ENCODE results near the gene PLAAT3.

DNA sequence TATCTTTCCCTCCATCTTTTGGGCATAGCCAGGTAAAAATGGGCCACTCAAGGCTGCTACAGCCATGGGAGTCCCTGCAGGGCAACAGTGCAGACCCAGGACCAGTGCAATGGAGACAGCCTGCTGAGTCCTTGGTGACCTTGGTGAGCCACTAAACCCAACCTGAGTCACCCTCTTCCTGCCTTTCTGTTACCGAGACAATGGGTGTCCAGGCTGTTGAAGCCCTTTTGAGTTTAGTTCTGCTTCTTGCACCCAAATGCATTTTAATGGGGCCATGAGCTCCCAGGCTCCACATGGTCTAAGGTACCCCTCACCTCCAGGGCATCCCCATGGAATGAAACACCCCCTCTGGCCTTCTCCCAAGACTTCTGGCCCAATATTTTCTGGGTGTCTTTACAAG, 78.5 kb downstream of the PLAAT3 start:
- TF ChIP-seq, protein P1, sequence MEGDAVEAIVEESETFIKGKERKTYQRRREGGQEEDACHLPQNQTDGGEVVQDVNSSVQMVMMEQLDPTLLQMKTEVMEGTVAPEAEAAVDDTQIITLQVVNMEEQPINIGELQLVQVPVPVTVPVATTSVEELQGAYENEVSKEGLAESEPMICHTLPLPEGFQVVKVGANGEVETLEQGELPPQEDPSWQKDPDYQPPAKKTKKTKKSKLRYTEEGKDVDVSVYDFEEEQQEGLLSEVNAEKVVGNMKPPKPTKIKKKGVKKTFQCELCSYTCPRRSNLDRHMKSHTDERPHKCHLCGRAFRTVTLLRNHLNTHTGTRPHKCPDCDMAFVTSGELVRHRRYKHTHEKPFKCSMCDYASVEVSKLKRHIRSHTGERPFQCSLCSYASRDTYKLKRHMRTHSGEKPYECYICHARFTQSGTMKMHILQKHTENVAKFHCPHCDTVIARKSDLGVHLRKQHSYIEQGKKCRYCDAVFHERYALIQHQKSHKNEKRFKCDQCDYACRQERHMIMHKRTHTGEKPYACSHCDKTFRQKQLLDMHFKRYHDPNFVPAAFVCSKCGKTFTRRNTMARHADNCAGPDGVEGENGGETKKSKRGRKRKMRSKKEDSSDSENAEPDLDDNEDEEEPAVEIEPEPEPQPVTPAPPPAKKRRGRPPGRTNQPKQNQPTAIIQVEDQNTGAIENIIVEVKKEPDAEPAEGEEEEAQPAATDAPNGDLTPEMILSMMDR (IDR thresholded peaks at IDR 0.05), result no peak
- no peak for TF ChIP-seq POLR2A (IDR thresholded peaks at IDR 0.05)
